SU-DHL-6 (cell line): Measurements from ENCODE around the gene ZC3HAV1.
"Not testable (repeated sequence)": the region's sequence is repeated elsewhere in the genome, so short reads cannot be mapped to it uniquely, and the experiment has no call there.

Experiments
- CTCF ChIP-seq: fragments of 200-600 bp; sonication (generic); IDR thresholded peaks from one replicate; pipeline ENCODE4 v1.5.1; 2017; ENCODE audit warnings: antibody characterized with exemption, mild to moderate bottlenecking, low read length, moderate library complexity; ENCODE audit not compliant: insufficient read depth, poor library complexity, severe bottlenecking
- EZH2phosphoT487 ChIP-seq: fragments of 200-600 bp; sonication (generic), shearing (Covaris generic); conservative IDR thresholded peaks from 2 replicates; pipeline ENCODE4 v1.6.1; 2018; ENCODE audit warnings: mild to moderate bottlenecking, antibody characterized with exemption, low read length, moderate library complexity, mixed read lengths

- not testable (repeated sequence) for TF ChIP-seq CTCF, EZH2phosphoT487
These were observed 7.8 kb downstream of the ZC3HAV1 start for GRCh38 chr7:139101637-139102158.
